Hindlimb muscle (tissue), 1 donor: ENCODE measurements around the gene VSX2. TPM values are rescaled to one million over a fixed set of nuclear protein-coding genes. Genes with fewer than 3 reads are reported as not detected.

Experiments
- DNase-seq: peaks from one replicate; pipeline ENCODE4 v3.0.0-alpha.2; 2013
- polyA plus RNA-seq: library from polyadenylated mRNA; unstranded; fragments of 120-200 nt; gene quantifications from one replicate; pipeline ENCODE4 v1.2.1, GENCODE V29; 2013; ENCODE audit not compliant: insufficient read length

Gene VSX2
- not detected for polyA plus RNA-seq

DNA sequence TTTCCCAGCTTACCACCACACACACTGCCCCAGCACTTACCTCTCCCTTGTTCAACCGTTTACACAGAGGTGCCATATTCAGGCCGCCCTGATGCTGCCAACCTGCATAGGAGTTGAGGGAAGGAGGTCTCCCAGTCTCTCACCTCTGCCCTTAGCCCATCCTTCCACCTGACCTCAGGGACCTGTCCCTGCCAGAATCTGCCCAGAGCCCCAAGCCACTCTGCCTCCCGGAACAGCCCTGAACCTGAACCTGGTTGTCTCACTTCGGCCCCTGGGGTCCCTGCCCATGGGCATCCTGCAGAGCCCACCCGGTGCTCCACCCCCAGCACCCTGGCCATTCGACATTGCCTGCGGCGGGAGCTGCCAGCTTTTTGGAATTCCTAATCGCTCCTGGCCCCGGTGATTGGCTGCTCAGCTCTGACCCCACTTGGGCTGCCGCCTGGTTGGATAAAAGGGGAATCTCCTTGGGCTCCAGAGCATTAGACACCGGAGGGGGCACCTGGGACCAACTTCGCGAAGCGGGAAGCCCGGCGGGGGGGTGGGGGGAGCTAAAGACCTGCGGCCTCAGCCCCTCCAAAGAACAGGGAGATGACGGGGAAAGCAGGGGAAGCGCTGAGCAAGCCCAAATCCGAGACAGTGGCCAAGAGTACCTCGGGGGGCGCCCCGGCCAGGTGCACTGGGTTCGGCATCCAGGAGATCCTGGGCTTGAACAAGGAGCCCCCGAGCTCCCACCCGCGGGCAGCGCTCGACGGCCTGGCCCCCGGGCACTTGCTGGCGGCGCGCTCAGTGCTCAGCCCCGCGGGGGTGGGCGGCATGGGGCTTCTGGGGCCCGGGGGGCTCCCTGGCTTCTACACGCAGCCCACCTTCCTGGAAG is at the start of gene VSX2:
TSS of gene VSX2 (plus strand) at position 476 of the 874 bp plus-strand sequence. CDS start at position 589, 113 bp downstream.
- DNase-seq: no peak

DNA sequence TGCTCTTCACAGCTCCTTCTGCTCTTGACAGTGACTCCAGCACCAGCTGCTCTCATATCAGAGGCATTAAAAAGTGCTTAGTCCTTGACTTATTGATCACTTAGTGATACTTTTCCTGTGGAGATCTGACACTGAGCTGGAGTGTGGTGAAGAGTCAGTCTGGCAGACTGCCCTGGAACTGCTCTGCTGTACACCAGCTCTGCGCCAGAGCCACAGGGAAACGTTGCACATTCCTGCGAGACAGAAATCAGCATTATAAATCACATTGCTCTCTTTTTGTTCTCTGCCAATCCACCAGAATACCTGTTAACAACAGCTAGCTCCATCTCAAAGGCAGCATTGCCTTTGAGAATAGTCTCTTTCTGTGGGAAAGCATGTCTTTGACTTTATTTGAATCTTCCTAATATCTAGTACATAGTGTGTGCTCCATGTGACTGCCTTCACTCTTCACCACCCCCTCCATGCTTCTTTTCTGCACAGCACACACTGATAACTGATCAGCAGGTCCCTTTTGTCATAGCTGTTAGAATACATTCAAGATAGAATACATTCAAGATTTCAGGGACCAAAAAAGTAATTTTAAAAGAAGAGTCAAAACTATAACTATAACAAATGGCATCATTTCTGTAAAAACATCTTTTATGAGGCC is 48.2 kb upstream of the VSX2 start:
- DNase-seq: no peak

DNA sequence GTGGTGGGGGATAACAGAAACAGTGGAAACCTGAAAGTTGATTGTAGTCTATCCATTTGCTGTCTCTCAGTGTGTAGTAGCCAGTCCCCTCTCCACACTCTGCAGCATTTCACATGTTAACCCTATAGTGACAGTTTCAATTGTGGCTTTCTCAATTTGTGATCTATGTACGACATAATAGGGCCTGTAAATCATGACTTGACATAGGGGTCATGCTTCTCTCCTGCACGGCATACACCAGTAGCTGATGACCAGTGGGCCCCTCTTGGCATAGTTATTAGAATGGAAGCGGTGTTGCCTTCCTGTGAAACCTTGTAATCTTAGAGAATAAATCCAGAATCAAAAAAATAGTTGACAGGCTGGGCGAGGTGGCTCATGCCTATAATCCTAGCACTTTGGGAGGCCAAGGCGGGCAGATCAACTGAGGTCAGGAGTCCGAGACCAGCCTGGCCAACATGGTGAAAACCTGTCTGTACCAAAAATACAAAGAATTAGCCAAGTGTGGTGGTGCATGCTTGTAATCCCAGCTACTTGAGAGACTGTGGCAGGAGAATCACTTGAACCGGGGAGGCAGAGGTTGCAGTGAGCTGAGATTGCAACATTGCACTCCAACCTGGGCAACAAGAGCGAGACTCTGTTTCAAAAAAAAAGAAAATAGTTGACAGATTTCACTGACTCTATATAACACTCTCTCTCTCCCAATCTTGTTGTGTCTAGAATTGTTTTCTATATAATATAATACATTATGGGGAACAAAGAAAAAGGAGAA is 44.6 kb upstream of the VSX2 start:
- DNase-seq: no peak

DNA sequence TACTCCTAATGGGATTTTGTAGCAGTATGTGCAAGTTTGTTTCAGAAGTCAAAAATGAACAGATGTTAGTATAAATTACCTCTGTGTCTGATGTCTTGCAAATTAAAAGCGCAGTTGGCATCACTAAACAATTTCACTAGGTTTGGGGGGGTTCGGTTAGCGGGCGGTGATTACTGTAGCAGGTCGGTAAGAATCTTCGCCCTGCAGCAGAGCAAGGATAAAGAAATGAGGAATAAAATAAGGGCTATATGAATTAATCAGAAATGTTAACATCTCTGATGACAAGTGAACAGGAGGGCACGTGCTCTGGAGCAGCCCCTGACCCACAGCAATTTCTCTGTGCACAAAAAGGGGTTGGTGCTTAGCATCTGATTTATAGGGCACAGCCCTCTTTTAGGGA is 43.6 kb upstream of the VSX2 start:
- no peak for DNase-seq

DNA sequence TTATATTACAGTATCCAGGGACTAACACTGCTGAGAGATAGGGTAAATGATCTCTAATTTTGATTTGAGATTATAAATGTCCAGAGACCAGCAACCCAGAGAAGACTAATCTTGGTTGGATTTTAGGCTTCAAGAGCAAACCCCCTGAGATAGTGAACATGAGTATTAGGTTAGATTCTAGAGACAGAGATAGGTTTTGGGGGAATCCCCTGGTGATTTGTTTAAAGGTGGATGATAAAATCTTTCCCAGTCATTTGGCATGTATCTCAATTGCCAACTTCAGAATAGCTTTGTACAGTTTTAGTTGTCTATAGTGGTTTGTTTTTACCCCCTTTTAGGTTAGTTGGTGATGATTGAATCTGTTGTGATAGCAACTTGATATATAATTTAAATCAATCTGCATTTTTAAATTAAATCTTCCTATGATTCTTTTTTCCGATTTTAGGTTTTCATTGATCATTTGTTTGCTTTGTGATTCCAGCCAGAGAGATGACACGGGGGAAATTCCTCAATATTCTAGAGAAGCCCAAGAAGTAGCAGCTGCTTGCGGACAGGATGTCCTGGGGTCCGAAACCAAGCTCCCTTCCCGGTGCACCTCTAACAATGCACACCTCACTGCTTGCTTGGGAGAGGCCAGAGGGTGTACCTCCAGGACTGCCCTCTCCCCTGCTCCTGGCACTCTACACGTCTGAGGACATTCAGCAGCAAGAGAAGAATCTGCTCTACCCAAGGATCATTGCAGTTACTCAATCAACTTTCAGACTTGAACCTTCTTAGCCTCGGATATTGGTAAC is 40.6 kb upstream of the VSX2 start:
- DNase-seq: no peak

DNA sequence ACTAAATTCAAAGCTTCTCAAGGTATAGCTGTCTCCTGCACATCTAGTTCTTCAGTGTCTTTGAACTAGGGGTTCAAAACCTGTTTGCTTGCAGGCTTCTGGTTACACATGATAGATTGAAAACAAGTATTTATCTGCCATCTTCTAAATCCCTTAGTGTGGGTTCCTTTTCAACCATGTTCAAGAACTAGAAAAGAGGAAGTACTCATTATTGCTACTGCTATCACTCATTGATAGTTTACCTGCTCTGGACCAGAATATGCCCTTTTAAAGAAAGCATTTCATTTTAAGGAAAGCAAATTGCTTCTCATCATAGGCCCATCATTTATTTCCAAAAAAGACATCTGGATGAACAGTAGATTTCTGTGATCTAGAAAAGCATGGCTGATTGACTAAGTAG is 37.1 kb upstream of the VSX2 start:
- no peak for DNase-seq

DNA sequence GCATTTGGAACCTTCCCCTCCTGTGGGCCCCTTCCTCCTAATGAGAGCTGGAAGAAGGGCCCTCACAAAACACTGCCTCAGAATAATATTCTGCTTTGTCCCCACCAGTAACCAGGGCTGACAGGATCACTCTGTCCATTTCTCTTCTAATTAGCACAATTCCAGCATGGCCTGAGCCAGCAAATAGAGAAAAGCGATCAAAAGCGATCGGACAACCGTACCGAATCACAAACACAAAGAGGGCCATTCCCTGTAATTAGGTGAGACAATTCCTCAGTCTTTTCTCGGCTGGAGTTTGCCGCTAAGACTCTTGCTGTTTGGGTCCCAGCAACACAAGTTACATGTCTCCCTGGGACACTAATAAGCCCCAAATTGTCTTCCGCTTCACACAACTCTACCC is 35.6 kb upstream of the VSX2 start:
- DNase-seq: no peak

DNA sequence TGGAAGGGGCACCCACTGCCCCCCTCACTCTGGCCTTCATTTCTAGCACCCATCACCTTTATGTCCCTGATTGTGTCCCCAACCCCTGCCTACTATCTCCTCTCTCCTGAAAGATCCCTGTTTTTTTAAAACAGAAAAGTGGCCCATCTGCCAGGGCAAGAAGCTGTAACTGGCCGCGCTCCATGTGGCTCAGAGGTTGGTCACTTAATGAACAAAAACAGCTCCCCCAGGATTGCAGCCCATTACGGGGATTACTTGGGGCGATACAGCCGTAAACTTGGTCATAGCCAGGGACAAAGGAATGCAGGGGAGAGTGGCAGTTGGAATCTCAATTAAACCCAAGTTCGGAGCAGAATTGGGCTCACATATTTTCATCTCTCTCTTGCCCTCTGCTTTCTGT is 34.8 kb upstream of the VSX2 start:
- DNase-seq: no peak

DNA sequence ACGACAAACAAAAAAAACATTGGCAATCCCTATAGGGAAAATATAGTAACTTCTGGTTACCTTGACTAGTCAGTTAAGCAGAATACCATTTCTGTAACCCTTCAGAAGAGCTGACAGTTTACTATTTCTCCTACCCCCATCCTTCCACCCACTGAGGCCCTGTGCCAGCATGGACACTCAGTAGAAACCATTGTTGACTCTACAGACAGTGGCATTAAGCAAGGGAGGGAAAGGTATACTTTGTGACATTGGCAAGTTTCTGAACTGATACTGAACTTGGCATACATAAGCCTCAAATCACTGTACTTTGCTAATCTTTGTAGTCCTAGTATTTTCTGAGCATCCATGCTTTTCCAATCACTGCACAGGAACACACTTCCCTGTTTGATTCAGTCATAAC is 33.4 kb upstream of the VSX2 start:
- no peak for DNase-seq

DNA sequence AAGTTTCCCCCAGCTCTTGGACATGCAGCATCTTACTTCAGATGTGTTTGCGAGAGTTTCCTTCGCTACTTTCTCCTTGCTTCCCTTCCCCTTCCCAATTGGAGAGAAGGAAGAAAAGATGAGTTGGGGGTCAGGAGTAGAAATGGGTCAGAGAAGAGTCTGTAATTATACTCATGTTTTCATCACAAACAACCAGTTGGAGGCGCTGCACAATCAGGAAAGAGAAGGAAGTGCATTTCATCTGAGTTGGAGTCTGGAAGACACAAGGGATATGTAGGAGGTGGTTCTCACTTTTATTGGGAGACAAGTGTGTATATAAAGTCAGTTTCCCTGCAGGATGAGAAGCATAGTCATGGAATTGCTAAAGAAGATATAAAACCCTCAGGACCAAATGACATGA is 31.3 kb upstream of the VSX2 start:
- no peak for DNase-seq

DNA sequence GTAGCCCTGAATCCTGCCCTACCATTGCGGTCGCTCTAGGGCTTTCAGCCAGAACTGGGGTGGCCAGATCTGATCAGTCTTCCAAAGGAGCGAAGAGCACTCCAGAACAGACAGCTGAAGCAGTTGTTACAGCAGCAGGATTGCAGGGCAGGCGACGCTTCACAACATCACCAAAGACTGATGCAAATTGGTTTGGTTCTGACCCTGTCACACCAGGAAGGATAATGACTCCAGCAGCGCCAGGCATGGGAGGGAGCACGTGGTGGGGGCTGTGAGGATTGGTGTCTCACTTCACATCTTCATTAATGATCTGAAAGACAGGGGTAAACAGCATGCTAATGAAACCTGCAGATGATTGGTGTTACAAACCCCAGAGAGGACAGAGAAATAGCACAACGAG is 30.6 kb upstream of the VSX2 start:
- DNase-seq: no peak

DNA sequence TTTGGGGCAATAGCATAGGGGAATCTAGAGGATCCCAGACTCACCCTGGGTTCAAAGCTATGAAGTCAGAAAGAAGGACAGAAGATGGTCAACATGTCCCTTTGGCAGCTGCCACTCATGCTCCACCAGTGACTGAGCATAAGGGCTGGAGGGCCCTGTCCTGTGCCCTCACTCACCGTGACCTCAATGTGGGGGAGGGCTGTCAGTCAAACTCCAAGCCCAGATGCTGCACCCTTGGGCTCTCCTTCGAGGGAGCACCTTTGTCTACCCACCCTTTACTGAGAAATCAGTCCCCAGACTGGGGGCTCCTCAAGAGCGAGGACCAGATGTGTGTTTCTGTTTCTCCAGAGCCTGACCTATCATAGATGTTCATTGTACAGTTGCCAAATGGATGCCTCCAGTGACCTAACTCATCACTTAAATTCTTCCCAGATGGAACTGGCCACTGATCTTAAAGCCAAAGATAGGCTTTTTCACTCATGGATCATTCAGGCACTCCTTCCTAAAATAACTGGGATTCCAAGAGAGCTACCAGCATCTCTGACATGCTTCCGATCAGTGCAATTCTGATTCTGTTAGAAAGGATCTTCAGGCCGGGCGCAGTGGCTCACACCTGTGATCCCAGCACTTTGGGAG is 27.2 kb upstream of the VSX2 start:
- no peak for DNase-seq

DNA sequence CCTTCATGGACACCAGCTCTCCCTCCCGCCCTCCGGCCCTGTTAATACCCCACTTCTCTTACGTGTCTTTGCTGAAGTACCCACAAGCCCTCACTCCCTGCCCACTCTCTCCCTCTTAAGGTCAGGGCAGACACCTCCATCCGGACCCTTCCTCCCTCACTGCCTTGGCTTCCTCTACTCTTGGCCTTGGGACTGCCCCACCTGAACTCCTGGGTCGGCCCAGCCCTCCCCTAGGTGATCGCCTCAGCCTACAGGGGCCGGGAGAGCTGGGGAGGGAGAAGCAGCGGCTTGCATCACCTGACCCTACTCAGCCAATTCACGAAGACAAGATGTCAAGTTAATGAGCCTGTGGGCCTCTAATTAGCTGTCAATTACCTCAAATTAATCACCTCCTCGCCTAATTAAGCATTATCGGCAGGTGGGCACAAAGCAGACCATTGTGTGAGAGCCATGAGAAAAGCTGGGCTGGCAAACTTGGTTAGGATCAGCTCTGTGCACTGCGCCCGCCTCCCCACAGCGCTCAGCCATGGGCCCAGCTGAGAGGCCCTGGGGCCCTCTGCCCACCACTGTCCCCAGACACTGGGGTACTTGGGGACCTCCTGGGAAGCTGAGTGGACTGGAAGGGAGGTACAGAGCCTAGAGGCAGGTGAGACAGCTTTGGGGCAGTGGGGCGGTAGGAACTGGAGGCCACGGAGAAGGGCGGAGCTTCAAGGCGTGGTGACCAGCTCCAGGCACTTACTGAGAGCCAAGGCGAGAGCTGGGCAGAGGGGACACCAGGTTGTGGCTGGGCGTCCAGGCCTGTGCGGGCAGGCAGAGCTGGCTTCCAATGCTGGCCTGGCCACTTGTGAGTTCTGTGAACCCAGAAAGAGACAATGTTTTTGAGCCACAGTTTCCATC is 25.1 kb upstream of the VSX2 start:
- no peak for DNase-seq

DNA sequence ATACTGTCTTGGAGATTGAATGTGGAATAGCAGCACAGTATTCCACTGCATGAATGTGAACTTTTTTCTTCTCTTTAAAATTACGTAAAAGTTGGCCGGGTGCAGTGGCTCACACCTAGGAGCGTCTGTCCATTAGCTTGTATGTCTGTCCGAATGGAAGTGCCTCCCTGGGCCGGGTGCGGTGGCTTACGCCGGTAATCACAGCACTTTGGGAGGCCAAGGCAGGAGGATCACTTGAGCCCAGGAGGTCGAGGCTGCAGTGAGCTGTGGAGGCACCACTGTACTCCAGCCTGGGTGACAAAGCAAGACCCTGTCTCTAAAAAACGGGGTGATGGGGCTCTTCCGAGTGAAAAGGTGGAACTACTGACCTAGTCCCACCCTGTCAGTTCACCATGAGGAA is 22.6 kb upstream of the VSX2 start:
- no peak for DNase-seq

DNA sequence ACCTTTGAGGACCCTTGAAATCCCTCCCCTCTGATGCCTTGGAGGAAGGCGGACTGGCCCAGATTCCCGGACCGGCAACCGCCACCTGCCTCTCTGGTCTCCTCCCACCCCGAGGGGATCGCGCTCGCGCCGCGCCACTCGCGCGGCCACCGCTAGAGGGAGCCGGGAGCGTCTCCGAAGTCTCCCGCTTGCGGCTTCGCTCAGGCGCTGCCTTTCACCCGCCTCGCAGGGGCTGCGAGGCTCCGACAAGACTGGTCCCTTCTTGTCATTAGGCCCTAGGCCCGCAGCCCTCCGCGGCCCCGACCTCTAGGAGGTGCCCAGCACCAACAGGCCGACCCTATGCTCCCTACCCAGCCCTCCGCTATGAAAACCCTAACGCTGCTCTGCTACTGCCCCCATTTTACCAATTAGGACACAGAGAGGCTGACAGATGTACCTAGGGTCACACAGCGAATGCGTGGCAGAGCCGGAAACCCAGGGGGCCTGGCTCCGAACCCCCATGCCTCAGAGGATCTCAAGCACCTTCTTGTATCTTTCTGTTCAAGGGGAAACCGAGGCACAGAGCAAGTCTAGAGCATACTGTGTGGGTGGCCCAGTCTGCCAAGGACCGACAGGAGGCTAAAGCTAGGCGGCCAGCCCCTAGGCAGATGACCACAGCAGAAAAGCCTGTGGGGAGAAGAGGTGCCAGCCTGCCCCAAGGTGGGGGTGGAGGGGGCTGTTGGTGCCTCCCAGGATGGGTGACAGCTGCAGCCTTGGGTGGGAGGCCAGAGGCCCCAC is 21.4 kb upstream of the VSX2 start:
- peak; percentile 70 for DNase-seq

DNA sequence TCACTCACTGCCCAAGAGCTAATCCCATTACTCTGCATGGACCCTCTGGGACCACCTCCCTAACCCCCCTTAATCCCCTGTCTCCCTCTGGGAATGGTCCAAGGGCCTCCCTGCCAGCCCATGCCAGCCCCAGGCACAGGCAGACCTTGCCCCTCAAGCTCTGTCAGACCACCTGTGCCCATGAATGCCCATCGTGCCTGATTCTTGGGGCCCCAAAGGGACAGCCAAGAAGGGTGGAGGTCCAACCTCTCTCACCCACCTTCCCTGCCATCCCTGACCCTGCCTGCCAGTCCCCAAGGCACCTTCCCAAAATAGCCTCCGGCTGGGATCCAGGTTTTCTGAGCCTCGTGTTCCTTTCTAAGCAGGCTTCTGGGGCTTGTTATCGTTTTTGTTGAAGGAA is 20.8 kb upstream of the VSX2 start:
- no peak for DNase-seq

DNA sequence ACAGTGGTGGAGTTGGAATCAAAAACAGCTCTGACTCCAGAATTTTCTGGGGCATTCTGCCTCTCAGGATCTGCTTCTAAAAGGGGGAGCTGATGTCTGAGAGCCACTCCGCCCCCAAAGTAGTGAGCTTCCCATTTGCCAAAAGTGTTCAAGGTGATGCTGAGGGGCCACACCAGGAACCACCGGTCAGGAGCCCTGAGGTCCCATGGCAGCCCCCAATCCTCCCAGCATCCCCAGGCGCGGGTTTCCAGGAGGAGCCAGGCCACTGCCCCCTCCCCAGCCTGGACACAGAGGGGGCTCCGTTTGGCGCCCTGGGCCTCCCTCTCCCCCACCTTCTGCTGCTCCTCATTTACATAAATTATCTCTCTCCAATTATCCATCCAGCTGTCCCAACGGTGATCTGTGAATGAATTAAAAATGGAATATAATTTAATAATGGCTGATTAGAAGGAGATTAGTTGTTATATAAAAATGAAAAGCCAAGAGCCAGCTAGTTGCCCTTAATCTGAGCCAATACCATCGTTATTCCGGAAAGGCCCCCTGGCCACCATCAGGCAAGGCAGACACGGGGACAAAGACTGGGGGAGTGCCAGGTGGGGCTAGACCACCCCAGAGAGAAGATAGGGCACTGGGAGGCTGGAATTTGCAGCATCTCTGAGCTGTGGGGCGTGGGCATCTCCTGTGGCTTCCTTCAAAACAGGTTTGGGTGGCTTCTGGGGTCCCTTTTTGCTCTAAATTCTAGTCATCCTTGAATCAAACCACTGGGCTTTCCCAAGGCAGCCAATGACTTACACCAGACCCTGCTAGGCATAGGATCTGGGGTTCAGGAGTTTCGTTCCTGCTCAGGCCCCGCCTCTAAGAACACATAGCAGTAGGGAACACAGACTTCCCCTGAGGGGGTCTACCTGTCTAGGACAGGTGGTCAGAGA is 19.7 kb upstream of the VSX2 start:
- no peak for DNase-seq

DNA sequence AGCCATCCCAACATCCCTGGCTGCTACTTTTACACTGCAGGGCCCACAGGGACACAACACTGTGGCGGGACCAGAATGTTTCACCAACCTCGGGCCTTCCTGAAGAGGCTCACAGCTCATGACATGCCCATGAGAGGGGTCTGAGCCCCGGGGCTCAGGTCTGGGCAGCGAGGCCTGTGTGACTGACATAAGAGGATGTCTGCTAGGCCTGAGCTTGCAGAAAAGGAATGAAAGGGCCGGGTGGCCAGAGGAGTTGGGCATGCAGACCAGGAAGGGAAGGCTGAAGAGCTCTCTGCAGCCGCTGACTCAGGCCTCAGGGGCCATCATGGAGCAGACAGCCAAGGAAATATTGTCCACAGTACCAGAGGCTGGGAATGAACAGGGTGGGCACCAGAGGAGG is 18.3 kb upstream of the VSX2 start:
- DNase-seq: no peak

DNA sequence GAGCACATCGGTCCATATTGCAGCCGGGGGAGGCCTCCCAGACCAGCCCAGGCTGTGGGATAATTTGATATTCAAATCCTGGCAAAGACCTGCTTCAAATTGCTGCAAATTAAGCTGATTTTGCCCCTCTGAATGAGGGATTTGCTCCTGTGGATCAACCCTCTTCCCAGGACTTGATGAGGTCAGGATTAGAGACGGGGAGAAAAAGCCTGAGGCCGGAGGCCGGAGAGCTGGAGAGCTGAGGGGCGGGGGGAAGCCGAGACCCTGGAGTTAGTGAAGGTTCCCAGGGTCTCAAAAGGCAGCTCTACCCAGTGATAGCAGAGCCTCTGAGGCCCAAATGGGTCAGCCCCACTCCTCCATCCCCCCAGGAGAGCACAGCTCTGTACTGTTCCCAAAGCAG is 17.5 kb upstream of the VSX2 start:
- no peak for DNase-seq
